ENCODE data around the gene UNKL. TPM values are rescaled to one million over a fixed set of nuclear protein-coding genes. Genes with fewer than 3 reads are reported as not detected.

UNKL gene
- total and polyA plus RNA-seq, 7 donors = 17.3 to 58.7 (median 32.6) TPM

DNA sequence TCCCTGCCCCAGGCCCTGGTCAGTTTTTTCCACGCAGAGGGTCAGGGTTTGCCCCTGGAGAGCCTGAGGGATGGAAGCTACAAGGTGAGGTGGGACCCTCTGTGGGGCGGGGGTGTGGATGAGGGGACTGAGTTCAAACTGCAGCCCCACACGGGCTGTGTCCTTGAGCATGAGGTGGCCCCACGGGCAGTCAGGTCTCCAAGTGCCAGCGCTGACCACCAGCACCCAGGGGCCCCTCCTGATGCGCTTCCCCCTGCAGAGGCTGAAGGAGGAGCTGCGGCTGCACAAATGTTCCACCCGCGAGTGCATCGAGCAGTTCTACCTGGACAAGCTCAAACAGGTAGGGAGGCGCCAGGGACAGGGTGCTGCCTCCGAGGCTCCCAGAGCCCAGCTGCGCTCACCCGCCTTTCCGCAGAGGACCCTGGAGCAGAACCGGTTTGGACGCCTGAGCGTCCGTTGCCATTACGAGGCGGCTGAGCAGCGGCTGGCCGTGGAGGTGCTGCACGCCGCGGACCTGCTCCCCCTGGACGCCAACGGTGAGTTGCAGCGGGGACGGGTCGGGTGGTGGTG lies 67.1 kb downstream of the UNKL start:
- Histone ChIP-seq H3K27ac (no peak overlapping the region), H3K4me1 (peaks cover 15% of the 10 kb centered on the region), H3K9me3 (no peaks in the 10 kb centered on the region), H3K27me3 (ENCODE audit: insufficient read depth in 3 of 3, low read length in 2 of 3) (no peaks in the 10 kb centered on the region), H3K4me3 (no peak overlapping the region), H3K36me3 (ENCODE audit: insufficient read depth in 1 of 2, low read depth in 1 of 2) (peaks cover 0 to 31% of the 10 kb centered on the region in 2 donors)
- DNase-seq = no peak
- TF ChIP-seq, protein P1, sequence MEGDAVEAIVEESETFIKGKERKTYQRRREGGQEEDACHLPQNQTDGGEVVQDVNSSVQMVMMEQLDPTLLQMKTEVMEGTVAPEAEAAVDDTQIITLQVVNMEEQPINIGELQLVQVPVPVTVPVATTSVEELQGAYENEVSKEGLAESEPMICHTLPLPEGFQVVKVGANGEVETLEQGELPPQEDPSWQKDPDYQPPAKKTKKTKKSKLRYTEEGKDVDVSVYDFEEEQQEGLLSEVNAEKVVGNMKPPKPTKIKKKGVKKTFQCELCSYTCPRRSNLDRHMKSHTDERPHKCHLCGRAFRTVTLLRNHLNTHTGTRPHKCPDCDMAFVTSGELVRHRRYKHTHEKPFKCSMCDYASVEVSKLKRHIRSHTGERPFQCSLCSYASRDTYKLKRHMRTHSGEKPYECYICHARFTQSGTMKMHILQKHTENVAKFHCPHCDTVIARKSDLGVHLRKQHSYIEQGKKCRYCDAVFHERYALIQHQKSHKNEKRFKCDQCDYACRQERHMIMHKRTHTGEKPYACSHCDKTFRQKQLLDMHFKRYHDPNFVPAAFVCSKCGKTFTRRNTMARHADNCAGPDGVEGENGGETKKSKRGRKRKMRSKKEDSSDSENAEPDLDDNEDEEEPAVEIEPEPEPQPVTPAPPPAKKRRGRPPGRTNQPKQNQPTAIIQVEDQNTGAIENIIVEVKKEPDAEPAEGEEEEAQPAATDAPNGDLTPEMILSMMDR (IDR thresholded peaks at IDR 0.05) = no peak
- ATAC-seq = no peak
- WGBS, 3 donors = 86 to 88% (median 87%) methylated on average over 26 to 31 of the region's 31 CpGs
- intact Hi-C loops (cut with DNase I) = no loop called here

DNA sequence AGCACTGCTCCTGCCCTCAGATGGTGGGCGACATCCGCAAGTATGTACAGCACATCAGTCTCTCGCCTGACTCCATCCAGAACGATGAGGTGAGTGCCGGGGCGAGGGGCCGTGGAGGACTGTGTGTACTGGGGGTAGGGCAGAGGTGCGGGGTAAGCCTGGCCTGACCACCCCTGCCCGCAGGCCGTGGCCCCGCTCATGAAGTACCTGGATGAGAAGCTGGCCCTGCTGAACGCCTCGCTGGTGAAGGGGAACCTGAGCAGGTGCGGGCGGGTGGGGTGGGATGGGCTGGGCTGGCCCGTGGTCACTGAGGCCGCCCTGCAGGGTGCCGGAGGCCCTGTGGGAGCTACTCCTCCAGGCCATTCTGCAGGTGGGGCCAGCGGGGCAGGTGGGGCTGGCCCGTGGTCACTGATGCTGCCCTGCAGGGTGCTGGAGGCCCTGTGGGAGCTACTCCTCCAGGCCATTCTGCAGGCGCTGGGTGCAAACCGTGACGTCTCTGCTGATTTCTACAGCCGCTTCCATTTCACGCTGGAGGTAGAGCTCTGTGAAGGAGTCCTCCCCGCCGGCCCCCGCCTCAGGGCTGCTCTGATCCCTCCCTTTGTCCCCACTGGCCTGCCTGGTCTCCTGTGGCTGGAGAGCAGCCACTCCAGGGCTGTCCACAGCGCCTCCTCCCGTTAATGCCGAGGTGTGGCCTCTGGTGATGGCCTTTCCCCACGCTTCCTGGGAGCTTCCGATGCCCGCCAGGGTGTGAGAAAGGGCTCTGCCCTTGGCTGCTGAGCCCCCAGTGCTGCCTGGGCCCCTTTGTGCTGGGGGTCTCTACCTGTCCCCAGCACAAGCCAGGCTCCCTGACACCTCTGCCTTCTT lies 67.8 kb downstream of the UNKL start:
- WGBS, 3 donors = 62 to 67% (median 64%) methylated on average over 33 to 34 of the region's 34 CpGs
- H3K4me3 ChIP-seq = no peak overlapping the region
- H3K27me3 ChIP-seq (ENCODE audit: insufficient read depth in 3 of 3, low read length in 2 of 3) = no peaks in the 10 kb centered on the region
- H3K9me3 ChIP-seq = no peaks in the 10 kb centered on the region
- intact Hi-C loops (cut with DNase I) = no loop called here
- peaks cover 0 to 31% of the 10 kb centered on the region in 2 donors for H3K36me3 ChIP-seq (ENCODE audit: insufficient read depth in 1 of 2, low read depth in 1 of 2)
- no peak overlapping the region for H3K27ac ChIP-seq
- H3K4me1 ChIP-seq = peaks cover 15% of the 10 kb centered on the region
- ATAC-seq = no peak
- DNase-seq = no peak
- TF ChIP-seq, protein P1 (IDR thresholded peaks at IDR 0.05) = no peak

- H3K4me3 ChIP-seq = no peak overlapping the region
- DNase-seq (no peak), ATAC-seq (no peak)
- H3K9me3 ChIP-seq = no peaks in the 10 kb centered on the region
- TF ChIP-seq, protein P1 (IDR thresholded peaks at IDR 0.05) = no peak
- intact Hi-C loops (cut with DNase I) = no loop called here
- H3K4me1 ChIP-seq = peaks cover 11% of the 10 kb centered on the region
- H3K36me3 ChIP-seq (ENCODE audit: insufficient read depth in 1 of 2, low read depth in 1 of 2) = peaks cover 0 to 31% of the 10 kb centered on the region in 2 donors
- no peak overlapping the region for H3K27ac ChIP-seq
- WGBS, 3 donors = 71 to 75% (median 73%) methylated on average over 29 to 31 of the region's 31 CpGs
- H3K27me3 ChIP-seq (ENCODE audit: insufficient read depth in 3 of 3, low read length in 2 of 3) = no peaks in the 10 kb centered on the region
Observed at GRCh38 chr16:1345651-1346421, 68.7 kb downstream of the UNKL start.

DNA sequence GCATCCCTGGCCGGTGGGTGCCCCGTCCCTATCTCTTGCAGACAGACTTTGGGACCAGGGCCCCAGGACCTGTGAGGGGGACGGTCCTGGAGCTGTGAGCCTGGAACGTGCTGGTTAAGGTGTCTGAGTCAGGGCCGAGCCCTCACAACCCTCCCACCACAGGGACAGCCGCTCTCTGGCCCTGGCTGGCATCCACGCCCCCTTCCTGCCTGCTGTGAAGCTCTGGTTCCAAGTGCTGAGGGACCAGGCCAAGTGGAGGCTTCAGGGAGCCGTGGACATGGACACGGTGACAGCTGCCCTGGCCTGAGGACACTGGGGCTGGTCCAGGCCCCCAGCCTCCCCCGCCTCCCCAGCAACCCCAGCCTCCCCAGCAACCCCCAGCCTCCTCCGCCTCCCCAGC lies 69.4 kb downstream of the UNKL start:
- DNase-seq (no peak), ATAC-seq (no peak)
- H3K36me3 ChIP-seq (ENCODE audit: insufficient read depth in 1 of 2, low read depth in 1 of 2) = peaks cover 0 to 28% of the 10 kb centered on the region in 2 donors
- no peak overlapping the region for H3K27ac ChIP-seq
- H3K27me3 ChIP-seq (ENCODE audit: insufficient read depth in 3 of 3, low read length in 2 of 3) = no peaks in the 10 kb centered on the region
- H3K4me3 ChIP-seq = no peak overlapping the region
- H3K9me3 ChIP-seq = no peaks in the 10 kb centered on the region
- TF ChIP-seq, protein P1 (IDR thresholded peaks at IDR 0.05) = no peak
- intact Hi-C loops (cut with DNase I) = no loop called here
- 48 to 57% (median 49%) methylated on average over 9 to 11 of the region's 11 CpGs for WGBS, 3 donors
- peaks cover 5% of the 10 kb centered on the region for H3K4me1 ChIP-seq

Data from psoas muscle (tissue), 8 donors.